Ovary (tissue), 9 donors: ENCODE results near the gene OSBPL9. TPM values are rescaled to one million over a fixed set of nuclear protein-coding genes. Genes with fewer than 3 reads are reported as not detected.
A peak's percentile ranks its signal among the peaks of the same experiment; 100 is the strongest.

ENCODE experiments used
- DNase-seq, 5 donors: peaks; one replicate each; pipeline ENCODE4 v3.0.0-alpha.2; 2019 to 2020
- H3K27ac ChIP-seq, 2 donors: fragments of 200-600 bp; one replicate each; pipeline versions ENCODE4 v1.5.1 to v1.8.0; 2019 to 2022
- H3K27me3 ChIP-seq: fragments of 200-600 bp; one replicate; pipeline ENCODE4 v1.8.0; 2022
- H3K36me3 ChIP-seq: fragments of 200-600 bp; sonication (generic); one replicate; pipeline ENCODE4 v1.5.1; 2019
- H3K4me1 ChIP-seq: one replicate; pipeline ENCODE4 v1.8.1; 2013; ENCODE audit warnings: mild to moderate bottlenecking, moderate library complexity; ENCODE audit not compliant: insufficient read depth
- H3K4me3 ChIP-seq: fragments of 200-600 bp; sonication (generic); one replicate; pipeline ENCODE4 v1.5.1; 2017
- H3K9me3 ChIP-seq, 2 donors: fragments of 200-600 bp in 1 of 2; sonication (generic) in 1 of 2; one replicate each; pipeline versions ENCODE4 v1.5.1 to v1.8.1; 2013 to 2019; ENCODE audit warnings: mild to moderate bottlenecking in 1 of 2, moderate library complexity in 1 of 2
- EP300 ChIP-seq: sonication (generic); formaldehyde crosslinking; IDR thresholded peaks from one replicate; pipeline ENCODE4 v1.6.1; 2017; ENCODE audit warnings: antibody characterized with exemption
- POLR2A ChIP-seq: fragments of 450-650 bp; IDR thresholded peaks from one replicate; pipeline ENCODE4 v1.6.1; 2017; ENCODE audit warnings: antibody characterized with exemption, mild to moderate bottlenecking, moderate library complexity
- WGBS, 3 donors: extraction: QIAGEN DNeasy Blood & Tissue Kit in 1 of 3; methylation state at CpG; one replicate each; pipeline versions ENCODE4 v1.1.5 to v1.1.7; 2013 to 2017; 5-methylcytosine and 5-hydroxymethylcytosine counted together
- intact Hi-C, 4 donors: fragments of 100-400 bp; cut with DNase I; formaldehyde crosslinking; loops; one replicate each; pipeline versions ENCODE4 v1.11.0 to v1.15.1; 2022 to 2023
- polyA plus RNA-seq, 2 donors: library from polyadenylated mRNA; stranded (reverse); fragments of 200-250 nt in 1 of 2; fragments of 350-450 nt in 1 of 2; fragmentation: Illumina TruSeq in 1 of 2; extraction: RNeasy Lipid Tissue Mini Kit (QIAGEN cat#74804) in 1 of 2; gene quantifications; one replicate each; pipeline ENCODE4 v1.2.3, GENCODE V29; 2013 to 2014
- total RNA-seq, 7 donors: library from RNA; depleted of rRNA in 2 of 7; stranded (reverse); fragments of >200 nt in 2 of 7; fragmentation: NEBNext Ultra II Directional in 3 of 7; extraction: Animal tissue kit (Norgen Biotek cat#: 25700) in 3 of 7; gene quantifications; one replicate each; pipeline versions ENCODE4 v1.1.0 to v1.2.4, GENCODE V29; 2016 to 2023
- TF ChIP-seq, protein P1 (sequence below), 3 donors: fragments of 450-650 bp in 2 of 3; fragments of 200-600 bp in 1 of 3; IDR thresholded peaks; one replicate each; pipeline versions ENCODE4 v1.5.1 to v1.8.0; 2016 to 2022; ENCODE audit warnings: antibody characterized with exemption in 3 of 3, mild to moderate bottlenecking in 1 of 3
- donor health status: DM: no; HTN: no; CAD: no; lungs with moderate emphysema.
- donor health status: DM: no; HTN: no; CAD: no.
- donor health status: Bipolar disorder and iron deficiency.
- donor health status: DM: yes; HTN: yes; CAD: no.
- donor health status: DM: no; HTN: no; CAD: no.
- donor health status: DM: yes; HTN: yes; CAD: no.

The OSBPL9 gene
- total and polyA plus RNA-seq, 9 donors: 53.1 to 92.4 (median 72.6) TPM

DNA sequence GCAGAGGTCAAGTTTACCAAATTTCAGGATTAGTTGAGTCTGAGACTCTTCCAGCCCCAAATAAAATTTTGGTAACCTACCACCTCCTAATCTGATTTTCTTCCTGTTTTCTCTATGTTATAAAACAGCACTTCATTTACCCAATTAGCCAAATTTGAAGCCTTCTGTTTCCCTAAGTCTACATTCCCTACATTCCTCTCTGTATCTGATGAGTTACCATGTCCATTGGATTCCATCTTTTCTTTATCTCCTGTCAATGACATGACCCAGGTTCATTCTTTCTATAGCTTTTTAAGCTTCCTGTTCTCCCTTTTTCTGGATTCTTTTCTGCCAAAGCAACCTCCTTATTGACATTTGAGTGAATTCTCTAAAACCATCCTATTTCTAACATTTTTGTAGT, 72.8 kb downstream of the OSBPL9 start:
- intact Hi-C loops: no loop called here
- TF ChIP-seq, protein P1, sequence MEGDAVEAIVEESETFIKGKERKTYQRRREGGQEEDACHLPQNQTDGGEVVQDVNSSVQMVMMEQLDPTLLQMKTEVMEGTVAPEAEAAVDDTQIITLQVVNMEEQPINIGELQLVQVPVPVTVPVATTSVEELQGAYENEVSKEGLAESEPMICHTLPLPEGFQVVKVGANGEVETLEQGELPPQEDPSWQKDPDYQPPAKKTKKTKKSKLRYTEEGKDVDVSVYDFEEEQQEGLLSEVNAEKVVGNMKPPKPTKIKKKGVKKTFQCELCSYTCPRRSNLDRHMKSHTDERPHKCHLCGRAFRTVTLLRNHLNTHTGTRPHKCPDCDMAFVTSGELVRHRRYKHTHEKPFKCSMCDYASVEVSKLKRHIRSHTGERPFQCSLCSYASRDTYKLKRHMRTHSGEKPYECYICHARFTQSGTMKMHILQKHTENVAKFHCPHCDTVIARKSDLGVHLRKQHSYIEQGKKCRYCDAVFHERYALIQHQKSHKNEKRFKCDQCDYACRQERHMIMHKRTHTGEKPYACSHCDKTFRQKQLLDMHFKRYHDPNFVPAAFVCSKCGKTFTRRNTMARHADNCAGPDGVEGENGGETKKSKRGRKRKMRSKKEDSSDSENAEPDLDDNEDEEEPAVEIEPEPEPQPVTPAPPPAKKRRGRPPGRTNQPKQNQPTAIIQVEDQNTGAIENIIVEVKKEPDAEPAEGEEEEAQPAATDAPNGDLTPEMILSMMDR (IDR thresholded peaks at IDR 0.05): no peak
- no peak for TF ChIP-seq EP300
- no peak for TF ChIP-seq POLR2A
- H3K36me3 ChIP-seq: no peaks in the 10 kb centered on the region
- no peak overlapping the region for H3K27ac ChIP-seq
- H3K9me3 ChIP-seq: no peaks in the 10 kb centered on the region
- H3K4me3 ChIP-seq: no peak overlapping the region
- H3K27me3 ChIP-seq: no peaks in the 10 kb centered on the region
- no peak for DNase-seq
- H3K4me1 ChIP-seq: peaks cover 7% of the 10 kb centered on the region

DNA sequence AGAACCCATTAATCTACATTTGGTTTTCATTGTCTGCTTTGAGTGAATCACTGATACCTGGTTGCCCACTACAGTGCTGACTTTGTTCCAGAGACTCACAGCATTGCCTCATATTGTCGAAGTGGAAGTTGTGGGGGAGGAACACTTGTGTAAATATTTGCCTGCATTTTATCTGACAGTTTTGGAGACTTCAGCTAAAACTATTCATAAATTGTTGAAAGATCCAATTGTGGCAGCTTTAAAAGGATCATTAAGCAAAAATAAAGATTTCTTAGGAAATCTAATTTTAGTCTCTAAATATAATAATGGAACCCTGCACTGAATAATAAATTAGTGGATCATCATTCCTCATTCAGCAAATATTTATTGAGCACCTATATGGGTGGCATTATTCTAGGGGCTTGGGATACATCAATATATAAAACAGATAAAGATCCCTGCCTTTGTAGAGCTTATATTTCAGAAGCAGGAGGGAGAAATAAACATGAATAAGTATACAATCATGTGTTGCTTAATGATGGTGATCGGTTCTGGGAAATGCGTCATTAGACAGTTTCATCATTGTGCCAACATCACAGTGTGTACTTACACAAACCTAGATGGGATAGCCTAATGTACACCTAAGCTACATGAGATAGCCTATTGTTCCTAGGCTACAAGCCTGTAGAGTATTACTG, 73.5 kb downstream of the OSBPL9 start:
- 32 to 54% (median 40%) methylated on average over 3 of the region's 3 CpGs for WGBS, 3 donors
- H3K9me3 ChIP-seq: no peaks in the 10 kb centered on the region
- intact Hi-C loops: no loop called here
- no peaks in the 10 kb centered on the region for H3K27me3 ChIP-seq
- H3K27ac ChIP-seq: peak overlapping the region in 1 of 2 donors; percentile 22
- no peak for DNase-seq
- TF ChIP-seq, protein P1 (IDR thresholded peaks at IDR 0.05): no peak
- TF ChIP-seq POLR2A (no peak), EP300 (no peak)
- H3K36me3 ChIP-seq: no peaks in the 10 kb centered on the region
- peaks cover 8% of the 10 kb centered on the region for H3K4me1 ChIP-seq
- H3K4me3 ChIP-seq: no peak overlapping the region

DNA sequence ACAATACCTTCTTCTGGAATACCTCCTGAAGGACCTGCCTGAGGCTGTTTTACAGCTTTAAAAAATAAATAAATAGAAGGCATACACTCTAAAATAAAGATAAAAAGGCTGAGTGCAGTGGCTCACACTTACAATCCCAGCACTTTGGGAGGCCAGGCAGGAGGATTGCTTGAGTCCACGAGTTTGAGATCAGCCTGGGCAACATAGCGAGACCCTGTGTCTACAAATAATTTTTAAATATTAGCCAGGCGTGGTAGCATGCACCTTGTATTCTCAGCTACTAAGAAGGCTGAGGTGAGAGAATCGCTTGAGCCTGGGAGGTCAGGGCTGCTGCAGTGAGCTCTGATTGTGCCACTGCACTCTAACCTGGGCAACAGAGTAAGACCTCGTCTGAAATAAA, 75.0 kb downstream of the OSBPL9 start:
- Histone ChIP-seq H3K4me3 (no peak overlapping the region), H3K27me3 (no peaks in the 10 kb centered on the region), H3K27ac (peak overlapping the region in 1 of 2 donors; percentile 1), H3K36me3 (no peaks in the 10 kb centered on the region), H3K9me3 (no peaks in the 10 kb centered on the region), H3K4me1 (peaks cover 11% of the 10 kb centered on the region)
- no peak for DNase-seq
- no peak for TF ChIP-seq POLR2A
- TF ChIP-seq EP300: no peak
- TF ChIP-seq, protein P1 (IDR thresholded peaks at IDR 0.05): no peak
- intact Hi-C loops: no loop called here
- 83 to 86% (median 85%) methylated on average over 5 of the region's 5 CpGs for WGBS, 3 donors

DNA sequence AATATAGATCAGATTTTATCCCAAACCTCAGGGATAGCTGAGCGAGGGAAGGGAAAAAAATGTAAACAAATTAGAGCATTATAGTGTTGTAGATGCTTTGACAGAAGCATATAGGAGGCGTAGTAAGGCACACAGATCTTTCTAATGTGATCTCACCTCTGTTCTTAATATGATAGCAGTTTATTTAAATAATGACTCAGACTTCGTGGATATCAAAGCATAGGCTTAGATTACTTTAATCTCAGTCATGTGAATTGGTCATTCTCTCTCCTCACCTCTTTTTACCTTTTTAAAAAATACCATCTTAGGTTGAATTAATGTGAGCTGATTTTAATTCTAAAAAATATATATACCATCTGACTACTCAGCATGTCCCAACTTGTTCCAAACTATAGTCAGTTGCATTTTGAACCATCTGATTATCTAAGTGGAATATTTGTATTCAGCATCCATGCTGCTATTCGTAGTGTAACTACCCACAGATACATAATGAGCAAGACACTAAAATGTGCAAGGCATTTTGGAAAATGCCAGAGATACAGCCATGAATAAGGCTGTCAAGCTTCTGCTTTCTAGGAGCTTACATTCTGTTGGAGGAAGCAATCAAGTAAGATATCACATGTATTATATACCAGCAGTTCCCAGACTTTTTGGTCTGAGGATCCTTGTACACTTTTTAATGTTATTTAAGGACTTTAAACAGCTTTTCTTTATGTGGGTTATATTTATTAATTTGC, 76.7 kb downstream of the OSBPL9 start:
- no peak for DNase-seq
- Histone ChIP-seq H3K36me3 (no peaks in the 10 kb centered on the region), H3K9me3 (no peaks in the 10 kb centered on the region), H3K4me1 (peaks cover 11% of the 10 kb centered on the region), H3K4me3 (no peak overlapping the region), H3K27ac (no peak overlapping the region), H3K27me3 (no peaks in the 10 kb centered on the region)
- 41 to 62% (median 47%) methylated on average over 4 of the region's 4 CpGs for WGBS, 3 donors
- TF ChIP-seq EP300 (no peak), POLR2A (no peak)
- TF ChIP-seq, protein P1 (IDR thresholded peaks at IDR 0.05): no peak
- intact Hi-C loops: no loop called here
